ENCODE results near the gene LEFTY2.

The LEFTY2 gene

GRCh38 chr1:225950905-225951497 is 10.0 kb upstream of the LEFTY2 start (continued):
- TF ChIP-seq, protein P1, sequence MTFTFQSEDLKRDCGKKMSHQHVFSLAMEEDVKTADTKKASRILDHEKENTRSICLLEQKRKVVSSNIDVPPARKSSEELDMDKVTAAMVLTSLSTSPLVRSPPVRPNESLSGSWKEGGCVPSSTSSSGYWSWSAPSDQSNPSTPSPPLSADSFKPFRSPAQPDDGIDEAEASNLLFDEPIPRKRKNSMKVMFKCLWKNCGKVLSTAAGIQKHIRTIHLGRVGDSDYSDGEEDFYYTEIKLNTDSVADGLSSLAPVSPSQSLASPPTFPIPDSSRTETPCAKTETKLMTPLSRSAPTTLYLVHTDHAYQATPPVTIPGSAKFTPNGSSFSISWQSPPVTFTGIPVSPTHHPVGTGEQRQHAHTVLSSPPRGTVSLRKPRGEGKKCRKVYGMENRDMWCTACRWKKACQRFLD (tag by site-specific recombination; IDR thresholded peaks at IDR 0.05): no peak
- TF ChIP-seq ZIC2 (tag by site-specific recombination; IDR thresholded peaks at IDR 0.05) (no peak; the same call in 1 of the 2 replicates), SALL2 (tag by site-specific recombination; IDR thresholded peaks at IDR 0.05; ENCODE audit: borderline replicate concordance) (no peak), ZNF133 (tag by site-specific recombination; IDR thresholded peaks at IDR 0.05) (no peak), WT1 (tag by site-specific recombination; IDR thresholded peaks at IDR 0.05) (no peak), ZNF792 (tag by site-specific recombination; IDR thresholded peaks at IDR 0.05) (no peak), ZNF626 (tag by site-specific recombination; IDR thresholded peaks at IDR 0.05) (no peak), SCRT1 (tag by site-specific recombination; IDR thresholded peaks at IDR 0.05; ENCODE audit: borderline replicate concordance) (peak; percentile 48; the same call in 1 of the 2 replicates), ZNF416 (tag by site-specific recombination; IDR thresholded peaks at IDR 0.05) (no peak), GLIS2 (tag by site-specific recombination; IDR thresholded peaks at IDR 0.05) (peak; percentile 45; the same call in 1 of the 2 replicates), ZNF223 (tag by site-specific recombination; IDR thresholded peaks at IDR 0.05) (no peak), ZNF148 (tag by site-specific recombination; IDR thresholded peaks at IDR 0.05; ENCODE audit: borderline replicate concordance) (no peak), ZBTB8A (tag by site-specific recombination; IDR thresholded peaks at IDR 0.05) (no peak), ZNF221 (tag by site-specific recombination; IDR thresholded peaks at IDR 0.05; ENCODE audit: borderline replicate concordance) (no peak), BCL11B (tag by site-specific recombination; IDR thresholded peaks at IDR 0.05; ENCODE audit: low read depth) (no peak), SCRT2 (tag by site-specific recombination; IDR thresholded peaks at IDR 0.05) (peak; percentile 82), ZNF670 (tag by site-specific recombination; IDR thresholded peaks at IDR 0.05; ENCODE audit: low read depth) (no peak), FEZF1 (tag by site-specific recombination; IDR thresholded peaks at IDR 0.05) (no peak), ZNF37A (tag by site-specific recombination; IDR thresholded peaks at IDR 0.05) (no peak), ZNF341 (tag by site-specific recombination; IDR thresholded peaks at IDR 0.05; ENCODE audit: low read depth) (peak; percentile 55; the same call in 1 of the 2 replicates), ZNF701 (tag by site-specific recombination; IDR thresholded peaks at IDR 0.05) (no peak), ZNF155 (tag by site-specific recombination; IDR thresholded peaks at IDR 0.05) (no peak), ZNF561 (tag by site-specific recombination; IDR thresholded peaks at IDR 0.05; ENCODE audit: borderline replicate concordance) (no peak), ZNF121 (tag by site-specific recombination; IDR thresholded peaks at IDR 0.05) (no peak), ZNF248 (tag by site-specific recombination; IDR thresholded peaks at IDR 0.05) (no peak), PRDM10 (tag by site-specific recombination; IDR thresholded peaks at IDR 0.05) (no peak)

All from HEK293 (cell line).